ENCODE results near the gene CHRNA3.

The CHRNA3 gene

DNA sequence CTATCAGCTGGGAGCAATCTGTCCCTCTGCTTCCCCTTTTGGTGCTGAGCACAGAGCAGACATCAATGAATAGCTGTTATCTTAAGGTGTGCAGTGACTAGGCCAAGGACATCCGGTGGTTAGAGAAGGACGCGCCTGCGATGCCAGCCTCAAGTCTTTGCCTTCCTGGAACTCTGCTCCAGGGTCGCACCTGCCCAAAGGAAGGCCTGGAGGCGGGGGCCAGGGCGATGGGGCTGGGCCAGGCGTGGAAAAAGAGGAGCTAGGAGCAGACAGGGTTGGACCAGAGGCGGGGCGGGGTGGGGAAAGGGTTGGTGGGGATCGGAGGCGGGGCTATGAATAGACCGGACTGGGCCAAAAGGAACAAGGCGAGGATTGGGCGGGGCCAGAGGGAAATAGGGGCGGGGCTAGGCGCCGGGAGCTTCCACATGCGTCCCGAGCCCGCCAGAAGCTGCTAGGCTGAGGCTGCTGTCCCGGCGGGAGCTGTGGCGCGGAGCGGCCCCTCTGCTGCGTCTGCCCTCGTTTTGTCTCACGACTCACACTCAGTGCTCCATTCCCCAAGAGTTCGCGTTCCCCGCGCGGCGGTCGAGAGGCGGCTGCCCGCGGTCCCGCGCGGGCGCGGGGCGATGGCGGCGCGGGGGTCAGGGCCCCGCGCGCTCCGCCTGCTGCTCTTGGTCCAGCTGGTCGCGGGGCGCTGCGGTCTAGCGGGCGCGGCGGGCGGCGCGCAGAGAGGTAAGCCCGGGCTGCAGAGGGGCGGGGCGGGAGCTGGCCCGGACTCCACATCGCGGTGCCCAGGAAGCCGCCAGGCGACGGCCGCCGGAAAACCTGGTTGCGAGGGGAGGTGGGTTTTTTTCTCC is 55.5 kb downstream of the CHRNA3 start, which contains the start of gene CHRNA5 (continued):
- TF ChIP-seq ZNF239 (tag by site-specific recombination; IDR thresholded peaks at IDR 0.05): no peak
- TF ChIP-seq ZNF48 (tag by site-specific recombination; IDR thresholded peaks at IDR 0.05): no peak
- TF ChIP-seq ZNF530 (tag by site-specific recombination; IDR thresholded peaks at IDR 0.05; ENCODE audit: low read depth): no peak
- TF ChIP-seq ZXDB (tag by site-specific recombination; IDR thresholded peaks at IDR 0.05): no peak
- no peak for TF ChIP-seq REPIN1 (tag by site-specific recombination; IDR thresholded peaks at IDR 0.05; ENCODE audit: low read depth)
- no peak for TF ChIP-seq ZNF2 (tag by site-specific recombination; IDR thresholded peaks at IDR 0.05)
- no peak for TF ChIP-seq ZNF76 (tag by site-specific recombination; IDR thresholded peaks at IDR 0.05; ENCODE audit: borderline replicate concordance, low read depth)
- TF ChIP-seq BCL11B (tag by site-specific recombination; IDR thresholded peaks at IDR 0.05; ENCODE audit: low read depth): no peak
- no peak for TF ChIP-seq ZNF169 (tag by site-specific recombination; IDR thresholded peaks at IDR 0.05)
- no peak for TF ChIP-seq ZNF701 (tag by site-specific recombination; IDR thresholded peaks at IDR 0.05)
- TF ChIP-seq TCF7L2 (IDR thresholded peaks at IDR 0.05; ENCODE audit: borderline replicate concordance, low read depth, low read length): no peak
- TF ChIP-seq, protein P1, sequence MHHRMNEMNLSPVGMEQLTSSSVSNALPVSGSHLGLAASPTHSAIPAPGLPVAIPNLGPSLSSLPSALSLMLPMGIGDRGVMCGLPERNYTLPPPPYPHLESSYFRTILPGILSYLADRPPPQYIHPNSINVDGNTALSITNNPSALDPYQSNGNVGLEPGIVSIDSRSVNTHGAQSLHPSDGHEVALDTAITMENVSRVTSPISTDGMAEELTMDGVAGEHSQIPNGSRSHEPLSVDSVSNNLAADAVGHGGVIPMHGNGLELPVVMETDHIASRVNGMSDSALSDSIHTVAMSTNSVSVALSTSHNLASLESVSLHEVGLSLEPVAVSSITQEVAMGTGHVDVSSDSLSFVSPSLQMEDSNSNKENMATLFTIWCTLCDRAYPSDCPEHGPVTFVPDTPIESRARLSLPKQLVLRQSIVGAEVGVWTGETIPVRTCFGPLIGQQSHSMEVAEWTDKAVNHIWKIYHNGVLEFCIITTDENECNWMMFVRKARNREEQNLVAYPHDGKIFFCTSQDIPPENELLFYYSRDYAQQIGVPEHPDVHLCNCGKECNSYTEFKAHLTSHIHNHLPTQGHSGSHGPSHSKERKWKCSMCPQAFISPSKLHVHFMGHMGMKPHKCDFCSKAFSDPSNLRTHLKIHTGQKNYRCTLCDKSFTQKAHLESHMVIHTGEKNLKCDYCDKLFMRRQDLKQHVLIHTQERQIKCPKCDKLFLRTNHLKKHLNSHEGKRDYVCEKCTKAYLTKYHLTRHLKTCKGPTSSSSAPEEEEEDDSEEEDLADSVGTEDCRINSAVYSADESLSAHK (tag by site-specific recombination; IDR thresholded peaks at IDR 0.05): no peak
- peak; percentile 85 for TF ChIP-seq SP3 (tag by site-specific recombination; IDR thresholded peaks at IDR 0.05)
- TF ChIP-seq ZNF768 (tag by site-specific recombination; IDR thresholded peaks at IDR 0.05): no peak
- no peak for TF ChIP-seq ZNF23 (tag by site-specific recombination; IDR thresholded peaks at IDR 0.05; ENCODE audit: borderline replicate concordance)
- no peak for TF ChIP-seq ZNF112 (tag by site-specific recombination; IDR thresholded peaks at IDR 0.05)
- peak; percentile 6; the same call in 1 of the 2 replicates for TF ChIP-seq ZIC2 (tag by site-specific recombination; IDR thresholded peaks at IDR 0.05)
- TF ChIP-seq YY2 (tag by site-specific recombination; IDR thresholded peaks at IDR 0.05): no peak
- TF ChIP-seq KLF7 (tag by site-specific recombination; IDR thresholded peaks at IDR 0.05; ENCODE audit: borderline replicate concordance): no peak
- no peak for TF ChIP-seq ZNF521 (tag by site-specific recombination; IDR thresholded peaks at IDR 0.05)
- TF ChIP-seq, protein P2, sequence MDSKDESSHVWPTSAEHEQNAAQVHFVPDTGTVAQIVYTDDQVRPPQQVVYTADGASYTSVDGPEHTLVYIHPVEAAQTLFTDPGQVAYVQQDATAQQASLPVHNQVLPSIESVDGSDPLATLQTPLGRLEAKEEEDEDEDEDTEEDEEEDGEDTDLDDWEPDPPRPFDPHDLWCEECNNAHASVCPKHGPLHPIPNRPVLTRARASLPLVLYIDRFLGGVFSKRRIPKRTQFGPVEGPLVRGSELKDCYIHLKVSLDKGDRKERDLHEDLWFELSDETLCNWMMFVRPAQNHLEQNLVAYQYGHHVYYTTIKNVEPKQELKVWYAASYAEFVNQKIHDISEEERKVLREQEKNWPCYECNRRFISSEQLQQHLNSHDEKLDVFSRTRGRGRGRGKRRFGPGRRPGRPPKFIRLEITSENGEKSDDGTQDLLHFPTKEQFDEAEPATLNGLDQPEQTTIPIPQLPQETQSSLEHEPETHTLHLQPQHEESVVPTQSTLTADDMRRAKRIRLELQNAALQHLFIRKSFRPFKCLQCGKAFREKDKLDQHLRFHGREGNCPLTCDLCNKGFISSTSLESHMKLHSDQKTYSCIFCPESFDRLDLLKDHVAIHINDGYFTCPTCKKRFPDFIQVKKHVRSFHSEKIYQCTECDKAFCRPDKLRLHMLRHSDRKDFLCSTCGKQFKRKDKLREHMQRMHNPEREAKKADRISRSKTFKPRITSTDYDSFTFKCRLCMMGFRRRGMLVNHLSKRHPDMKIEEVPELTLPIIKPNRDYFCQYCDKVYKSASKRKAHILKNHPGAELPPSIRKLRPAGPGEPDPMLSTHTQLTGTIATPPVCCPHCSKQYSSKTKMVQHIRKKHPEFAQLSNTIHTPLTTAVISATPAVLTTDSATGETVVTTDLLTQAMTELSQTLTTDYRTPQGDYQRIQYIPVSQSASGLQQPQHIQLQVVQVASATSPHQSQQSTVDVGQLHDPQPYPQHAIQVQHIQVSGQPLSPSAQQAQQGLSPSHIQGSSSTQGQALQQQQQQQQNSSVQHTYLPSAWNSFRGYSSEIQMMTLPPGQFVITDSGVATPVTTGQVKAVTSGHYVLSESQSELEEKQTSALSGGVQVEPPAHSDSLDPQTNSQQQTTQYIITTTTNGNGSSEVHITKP (tag by site-specific recombination; IDR thresholded peaks at IDR 0.05): peak; percentile 72
- TF ChIP-seq ZBTB20 (tag by site-specific recombination; IDR thresholded peaks at IDR 0.05): no peak; the same call in 1 of the 2 replicates
- TF ChIP-seq, protein P3, sequence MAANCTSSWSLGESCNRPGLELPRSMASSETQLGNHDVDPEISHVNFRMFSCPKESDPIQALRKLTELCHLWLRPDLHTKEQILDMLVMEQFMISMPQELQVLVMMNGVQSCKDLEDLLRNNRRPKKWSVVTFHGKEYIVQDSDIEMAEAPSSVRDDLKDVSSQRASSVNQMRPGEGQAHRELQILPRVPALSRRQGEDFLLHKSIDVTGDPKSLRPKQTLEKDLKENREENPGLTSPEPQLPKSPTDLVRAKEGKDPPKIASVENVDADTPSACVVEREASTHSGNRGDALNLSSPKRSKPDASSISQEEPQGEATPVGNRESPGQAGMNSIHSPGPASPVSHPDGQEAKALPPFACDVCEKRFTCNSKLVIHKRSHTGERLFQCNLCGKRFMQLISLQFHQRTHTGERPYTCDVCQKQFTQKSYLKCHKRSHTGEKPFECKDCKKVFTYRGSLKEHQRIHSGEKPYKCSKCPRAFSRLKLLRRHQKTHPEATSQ (tag by site-specific recombination; IDR thresholded peaks at IDR 0.05): no peak
- TF ChIP-seq ZNF529 (tag by site-specific recombination; IDR thresholded peaks at IDR 0.05; ENCODE audit: insufficient replicate concordance): no peak
- TF ChIP-seq ZNF274 (IDR thresholded peaks at IDR 0.05; ENCODE audit: low read length): no peak
- TF ChIP-seq ZNF274 (tag by site-specific recombination; IDR thresholded peaks at IDR 0.05; ENCODE audit: borderline replicate concordance): no peak
- TF ChIP-seq, protein P4, sequence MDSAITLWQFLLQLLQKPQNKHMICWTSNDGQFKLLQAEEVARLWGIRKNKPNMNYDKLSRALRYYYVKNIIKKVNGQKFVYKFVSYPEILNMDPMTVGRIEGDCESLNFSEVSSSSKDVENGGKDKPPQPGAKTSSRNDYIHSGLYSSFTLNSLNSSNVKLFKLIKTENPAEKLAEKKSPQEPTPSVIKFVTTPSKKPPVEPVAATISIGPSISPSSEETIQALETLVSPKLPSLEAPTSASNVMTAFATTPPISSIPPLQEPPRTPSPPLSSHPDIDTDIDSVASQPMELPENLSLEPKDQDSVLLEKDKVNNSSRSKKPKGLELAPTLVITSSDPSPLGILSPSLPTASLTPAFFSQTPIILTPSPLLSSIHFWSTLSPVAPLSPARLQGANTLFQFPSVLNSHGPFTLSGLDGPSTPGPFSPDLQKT (IDR thresholded peaks at IDR 0.05; ENCODE audit: borderline replicate concordance, low read depth, low read length): no peak
- TF ChIP-seq ZNF146 (tag by site-specific recombination; IDR thresholded peaks at IDR 0.05): no peak
- TF ChIP-seq ZNF211 (tag by site-specific recombination; IDR thresholded peaks at IDR 0.05; ENCODE audit: low read depth): no peak
- TF ChIP-seq YY1 (tag by site-specific recombination; IDR thresholded peaks at IDR 0.05): 0 out of 2 replicates have a peak, but pooled peaks have one; percentile 16
